Measurements from ENCODE around the gene NOX5.
"Not testable (repeated sequence)": the region's sequence is repeated elsewhere in the genome, so short reads cannot be mapped to it uniquely, and the experiment has no call there.

Gene NOX5, protein sequence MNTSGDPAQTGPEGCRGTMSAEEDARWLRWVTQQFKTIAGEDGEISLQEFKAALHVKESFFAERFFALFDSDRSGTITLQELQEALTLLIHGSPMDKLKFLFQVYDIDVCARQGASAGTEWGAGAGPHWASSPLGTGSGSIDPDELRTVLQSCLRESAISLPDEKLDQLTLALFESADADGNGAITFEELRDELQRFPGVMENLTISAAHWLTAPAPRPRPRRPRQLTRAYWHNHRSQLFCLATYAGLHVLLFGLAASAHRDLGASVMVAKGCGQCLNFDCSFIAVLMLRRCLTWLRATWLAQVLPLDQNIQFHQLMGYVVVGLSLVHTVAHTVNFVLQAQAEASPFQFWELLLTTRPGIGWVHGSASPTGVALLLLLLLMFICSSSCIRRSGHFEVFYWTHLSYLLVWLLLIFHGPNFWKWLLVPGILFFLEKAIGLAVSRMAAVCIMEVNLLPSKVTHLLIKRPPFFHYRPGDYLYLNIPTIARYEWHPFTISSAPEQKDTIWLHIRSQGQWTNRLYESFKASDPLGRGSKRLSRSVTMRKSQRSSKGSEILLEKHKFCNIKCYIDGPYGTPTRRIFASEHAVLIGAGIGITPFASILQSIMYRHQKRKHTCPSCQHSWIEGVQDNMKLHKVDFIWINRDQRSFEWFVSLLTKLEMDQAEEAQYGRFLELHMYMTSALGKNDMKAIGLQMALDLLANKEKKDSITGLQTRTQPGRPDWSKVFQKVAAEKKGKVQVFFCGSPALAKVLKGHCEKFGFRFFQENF

DNA sequence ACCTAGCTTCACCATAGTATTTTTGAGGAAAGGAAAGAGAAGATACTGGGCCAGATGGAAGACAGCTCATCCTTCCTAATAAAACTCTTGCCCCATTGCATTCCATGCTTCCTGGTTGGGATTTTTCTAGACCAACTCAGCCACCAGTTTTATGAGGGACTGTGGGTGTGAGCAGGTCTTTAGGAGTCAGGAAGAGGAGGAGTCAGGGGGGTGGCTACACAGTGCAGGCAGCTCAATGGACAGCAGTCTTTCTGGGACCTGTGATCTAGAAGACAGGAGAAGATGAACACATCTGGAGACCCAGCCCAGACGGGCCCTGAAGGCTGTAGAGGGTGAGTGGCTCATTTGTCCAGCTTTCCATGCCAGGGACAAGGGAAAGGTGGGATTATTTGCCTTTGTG, at the start of gene NOX5:
Gene NOX5 (plus strand): TSS at position 242 of the 400 bp plus-strand sequence. CDS start 41 bp downstream, at position 283.
- no peak for DNase-seq (ENCODE audit: low read depth in 2 of 2)

DNA sequence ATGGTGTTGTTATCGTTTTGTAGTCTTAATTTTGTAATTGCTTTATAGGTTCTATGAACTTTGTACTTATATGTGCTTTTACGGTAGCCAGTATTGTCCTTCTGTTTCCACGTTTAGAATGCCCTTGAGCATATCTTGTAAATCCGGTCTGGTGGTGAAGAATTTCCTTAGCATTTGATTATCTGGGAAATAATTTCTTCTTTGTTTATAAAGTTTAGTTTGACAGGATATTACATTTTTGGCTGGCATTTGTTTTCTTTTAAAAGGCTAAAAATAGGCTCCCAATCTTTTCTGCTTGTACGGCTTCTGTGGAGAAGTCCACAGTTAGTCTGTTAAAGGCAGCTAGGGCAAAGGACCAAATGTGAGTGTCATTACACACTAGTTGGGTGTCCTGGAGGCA, 47.5 kb upstream of the NOX5 start:
- DNase-seq (ENCODE audit: low read depth in 2 of 2): no peak

DNA sequence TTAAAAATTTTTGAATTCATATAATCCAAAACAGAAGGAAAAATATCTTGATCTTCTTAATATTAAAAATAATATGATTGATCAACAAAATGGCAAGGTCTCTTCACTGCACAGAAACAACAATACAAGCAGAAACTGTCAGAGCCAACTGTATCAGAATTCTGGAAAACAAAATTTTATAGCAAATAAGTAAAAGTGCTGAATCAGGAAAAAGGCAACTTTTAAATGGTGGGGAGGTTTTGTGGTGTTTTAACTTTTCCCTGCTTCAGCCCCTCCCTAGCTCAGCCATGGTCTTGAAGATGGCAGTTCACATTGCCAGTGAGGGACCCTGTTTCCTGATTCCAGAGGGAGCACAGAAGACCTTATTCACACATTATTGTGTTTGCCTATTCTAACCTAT, 46.5 kb upstream of the NOX5 start:
- DNase-seq (ENCODE audit: low read depth in 2 of 2): no peak

DNA sequence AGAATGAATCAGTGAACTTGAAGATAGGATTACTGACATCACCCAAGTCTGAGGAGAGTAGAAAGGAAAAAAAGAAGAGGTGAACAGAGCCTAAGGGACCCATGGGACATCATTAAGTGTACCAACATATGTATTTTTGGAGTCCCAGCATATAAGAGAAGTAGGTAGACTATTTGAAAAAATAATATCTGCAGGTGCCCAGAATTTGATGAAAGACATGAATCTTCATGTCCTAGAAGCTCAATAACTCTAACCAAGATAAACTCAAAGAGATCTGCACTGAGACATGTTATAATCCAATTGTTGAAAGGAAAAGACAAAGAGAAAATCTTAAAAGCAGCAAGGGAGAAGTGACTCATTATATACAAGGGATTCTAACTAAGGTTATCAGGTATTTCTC, 45.2 kb upstream of the NOX5 start:
- DNase-seq (ENCODE audit: low read depth in 2 of 2): no peak

DNA sequence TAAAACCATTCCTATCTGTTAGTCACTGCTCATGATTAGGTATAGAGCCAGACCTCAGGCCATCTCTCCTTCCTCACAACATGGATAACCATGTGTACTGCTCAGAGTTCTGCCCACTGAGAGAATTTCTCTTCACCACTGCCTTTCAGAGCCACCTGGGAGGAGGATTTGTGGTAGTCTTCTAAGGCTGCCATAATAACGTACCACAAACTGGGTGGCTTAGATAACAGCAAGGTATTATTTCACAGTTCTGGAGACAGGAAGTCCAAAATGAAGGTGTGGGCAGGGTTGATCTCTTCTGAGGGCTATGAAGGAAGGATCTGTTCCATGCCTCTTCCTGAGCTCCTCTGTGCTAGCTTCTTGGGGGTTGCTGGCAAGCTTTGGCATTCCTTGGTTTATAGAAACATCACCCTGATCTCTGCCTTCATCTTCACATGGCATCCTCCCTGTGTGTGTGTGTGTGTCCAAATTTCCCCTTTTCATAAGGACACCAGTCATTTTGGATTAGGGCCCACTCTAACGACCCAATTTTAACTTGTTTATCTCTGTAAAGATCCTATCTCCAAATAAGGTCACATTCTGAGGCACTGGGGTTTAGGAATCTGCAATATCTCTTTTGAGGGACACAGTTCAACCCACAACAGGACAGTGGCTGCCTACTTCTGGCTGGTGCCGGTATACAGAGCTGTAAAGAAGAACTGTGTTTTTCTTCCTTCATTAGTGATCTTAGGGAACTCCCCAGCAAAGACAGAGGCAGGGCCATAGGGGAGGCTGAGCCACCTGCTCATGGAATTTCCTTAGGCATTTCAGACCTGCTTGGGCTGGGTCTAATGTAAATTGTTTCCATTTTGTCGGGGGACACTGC, 42.1 kb upstream of the NOX5 start:
- DNase-seq (ENCODE audit: low read depth in 2 of 2): no peak

DNA sequence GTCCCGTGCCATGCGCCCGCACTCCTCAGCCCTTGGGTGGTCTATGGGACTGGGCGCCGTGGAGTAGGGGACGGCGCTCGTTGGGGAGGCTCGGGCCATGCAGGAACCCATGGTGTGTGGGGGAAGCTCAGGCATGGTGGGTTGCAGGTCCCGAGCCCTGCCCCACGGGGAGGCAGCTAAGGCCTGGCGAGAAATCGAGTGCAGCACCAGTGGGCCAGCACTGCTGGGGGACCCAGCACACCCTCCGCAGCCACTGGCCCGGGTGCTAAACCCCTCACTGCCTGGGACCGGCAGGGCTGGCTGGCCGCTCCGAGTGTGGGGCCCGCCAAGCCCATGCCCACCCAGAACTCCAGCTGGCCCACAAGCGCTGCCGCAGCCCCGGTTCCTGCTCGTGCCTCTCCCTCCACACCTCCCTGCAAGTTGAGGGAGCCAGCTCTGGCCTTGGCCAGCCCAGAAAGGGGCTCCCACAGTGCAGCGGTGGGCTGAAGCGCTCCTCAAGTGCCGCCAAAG, 38.8 kb upstream of the NOX5 start:
- DNase-seq (ENCODE audit: low read depth in 2 of 2): not testable (repeated sequence)

DNA sequence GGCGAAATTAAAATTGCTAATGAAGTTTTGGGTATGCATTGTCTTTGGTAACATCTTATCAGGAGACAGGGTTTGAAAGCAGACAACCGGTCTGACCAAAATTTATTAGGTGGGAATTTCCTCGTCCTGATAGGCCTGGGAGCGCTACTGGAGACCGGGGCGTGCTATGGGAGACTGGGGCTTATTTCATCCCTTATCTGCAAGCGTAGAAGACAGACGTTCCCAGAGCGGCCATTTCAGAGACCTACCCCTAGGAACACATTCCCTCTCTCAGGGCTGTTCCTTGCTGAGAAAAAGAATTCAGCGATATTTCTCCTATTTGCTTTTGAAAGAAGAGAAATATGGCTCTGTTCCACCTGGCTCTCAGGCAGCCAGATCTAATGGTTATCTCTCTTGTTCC, 37.1 kb upstream of the NOX5 start:
- not testable (repeated sequence) for DNase-seq (ENCODE audit: low read depth in 2 of 2)

DNA sequence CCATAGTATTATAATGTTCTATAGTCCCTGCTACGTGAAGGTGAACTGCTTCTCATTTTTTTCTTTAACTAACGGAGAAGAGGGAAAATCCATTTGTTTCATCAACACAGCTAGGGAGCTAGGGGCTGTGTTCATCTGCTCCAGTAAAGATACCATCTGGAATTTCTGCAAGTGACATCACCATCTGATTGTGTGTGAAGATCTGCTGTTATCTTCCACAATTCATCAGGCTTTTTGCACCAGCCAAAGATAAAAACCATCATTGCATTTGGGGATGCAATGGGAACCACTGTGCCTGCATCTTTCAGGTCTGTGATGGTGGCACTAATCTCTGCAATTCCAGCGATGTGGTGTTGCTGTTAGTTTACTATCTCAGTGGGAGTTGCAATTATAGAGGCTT, 35.5 kb upstream of the NOX5 start:
- DNase-seq (ENCODE audit: low read depth in 2 of 2): no peak

DNA sequence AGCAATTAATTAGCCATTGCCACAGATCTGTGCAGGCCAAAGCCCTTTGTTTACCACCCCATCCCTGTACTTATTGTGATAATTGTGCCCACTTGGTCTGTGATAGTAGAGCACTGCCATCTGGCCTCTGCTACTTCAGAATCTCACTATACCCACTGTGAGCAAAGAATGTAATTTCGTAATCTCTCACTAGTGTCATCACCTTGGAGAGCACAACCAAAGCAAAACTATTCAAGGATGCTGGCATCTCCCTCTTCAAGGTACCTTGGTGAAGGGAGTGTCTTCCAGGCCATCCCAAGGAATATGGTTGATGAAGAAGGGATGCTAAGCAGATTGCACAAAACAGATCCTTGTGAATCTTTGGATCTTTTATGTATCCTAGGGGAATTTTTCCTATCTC, 34.7 kb upstream of the NOX5 start:
- no peak for DNase-seq (ENCODE audit: low read depth in 2 of 2)

DNA sequence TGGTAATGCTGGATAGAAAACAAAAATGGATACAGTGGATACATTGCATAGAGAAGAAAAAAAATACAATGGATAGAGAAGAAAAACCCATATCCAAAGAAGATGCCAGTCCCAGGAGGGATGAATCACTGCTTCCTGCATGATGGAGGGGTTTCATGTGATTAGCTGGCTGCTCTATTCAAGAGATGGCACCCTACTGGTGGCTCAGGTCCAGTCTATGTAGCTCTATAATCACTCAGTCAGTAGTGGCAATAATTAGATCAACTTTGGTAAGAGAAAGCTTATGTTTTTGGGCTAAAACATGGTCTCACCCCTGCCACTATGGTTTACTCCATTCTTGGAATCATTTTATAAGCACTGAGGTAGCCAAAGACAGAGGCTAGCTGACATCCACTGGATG, 33.7 kb upstream of the NOX5 start:
- DNase-seq (ENCODE audit: low read depth in 2 of 2): no peak

DNA sequence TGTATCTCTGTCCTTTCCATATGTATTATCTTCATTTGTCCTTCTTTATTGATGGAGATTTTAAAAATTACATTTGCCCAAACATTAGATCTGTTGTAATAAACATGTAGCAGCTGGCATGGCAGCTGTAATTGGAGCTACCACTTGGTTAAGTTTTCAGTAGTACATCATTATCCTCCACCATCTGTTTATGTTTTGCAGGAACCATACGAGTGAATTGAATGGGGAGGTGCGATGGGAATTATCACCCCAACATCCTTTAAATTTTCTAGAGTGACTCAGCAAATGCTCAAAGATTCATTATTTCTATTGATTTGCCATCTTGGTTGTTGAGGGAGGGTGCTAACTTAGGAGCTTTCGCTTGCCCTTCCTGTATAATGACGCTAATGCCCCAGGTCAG, 32.6 kb upstream of the NOX5 start:
- DNase-seq (ENCODE audit: low read depth in 2 of 2): no peak

DNA sequence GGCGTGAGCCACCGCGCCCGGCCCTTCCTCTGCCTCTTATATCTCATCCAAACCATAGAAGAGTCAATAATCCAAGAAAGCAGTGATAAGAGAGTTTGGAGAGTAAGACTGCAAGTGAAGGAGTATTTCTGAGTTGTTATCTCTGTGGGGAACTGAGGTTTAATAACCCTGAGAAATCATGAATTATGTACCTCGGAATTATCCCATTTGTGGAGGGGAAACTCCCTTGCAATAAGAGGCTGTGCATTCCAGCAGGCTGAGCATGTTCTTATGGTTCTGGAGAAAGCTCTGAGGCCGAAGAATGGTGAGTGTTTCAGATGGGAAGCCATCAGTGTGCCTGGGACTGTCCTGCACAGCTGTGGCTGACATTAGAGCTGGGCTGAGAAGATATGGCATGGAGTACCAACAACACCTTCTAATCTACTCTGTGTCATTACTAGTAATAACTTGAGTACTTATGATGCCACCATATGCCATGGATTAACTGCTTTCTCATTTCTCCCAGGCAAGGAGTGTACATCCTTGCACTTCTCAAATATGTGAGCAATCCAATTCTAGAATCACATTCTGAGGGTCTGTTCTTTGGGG, 31.4 kb upstream of the NOX5 start:
- no peak for DNase-seq (ENCODE audit: low read depth in 2 of 2)

DNA sequence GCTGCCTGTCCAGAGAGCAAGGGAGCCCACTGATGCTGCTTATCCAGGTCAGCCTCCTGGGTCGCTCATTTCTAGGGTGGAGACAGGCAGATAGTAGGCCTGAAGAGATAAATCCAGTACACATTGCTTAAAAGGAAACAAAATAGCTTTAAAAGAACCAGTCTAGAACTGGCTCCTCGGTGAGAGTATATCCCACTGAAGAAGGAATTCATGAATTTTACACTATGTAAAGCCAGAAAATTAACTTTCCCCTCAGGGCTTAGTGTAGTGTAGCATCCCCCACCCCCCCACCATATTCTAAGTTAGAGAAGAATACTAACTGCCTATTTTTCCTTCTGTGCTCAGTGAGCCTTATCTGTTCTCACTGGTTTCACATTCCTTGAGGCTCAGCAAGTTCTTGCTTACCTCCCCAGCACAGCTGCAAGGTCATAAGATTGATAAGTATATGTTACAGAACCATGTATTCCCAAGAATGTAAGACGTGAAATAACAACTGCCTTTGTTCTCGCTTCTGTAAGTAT, 30.5 kb upstream of the NOX5 start:
- DNase-seq (ENCODE audit: low read depth in 2 of 2): no peak

DNA sequence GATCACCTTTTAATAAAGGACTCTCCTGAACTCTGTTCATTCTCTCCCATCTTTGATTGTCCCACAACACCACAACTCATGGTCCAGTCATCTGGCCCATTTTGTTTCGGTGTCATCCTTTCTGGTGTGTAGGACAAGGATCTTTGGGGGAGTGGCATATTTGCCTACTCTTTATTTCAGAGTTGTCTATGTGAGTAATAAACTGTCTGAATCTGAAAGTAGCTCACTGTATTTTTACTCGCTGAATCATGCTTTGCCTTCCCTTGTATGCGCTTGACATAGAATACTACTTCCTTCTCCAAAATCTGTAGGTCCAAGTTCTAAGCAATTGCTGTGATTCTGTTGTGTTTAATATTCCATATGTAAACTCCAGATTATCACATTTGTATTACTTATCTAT, 29.9 kb upstream of the NOX5 start:
- no peak for DNase-seq (ENCODE audit: low read depth in 2 of 2)

DNA sequence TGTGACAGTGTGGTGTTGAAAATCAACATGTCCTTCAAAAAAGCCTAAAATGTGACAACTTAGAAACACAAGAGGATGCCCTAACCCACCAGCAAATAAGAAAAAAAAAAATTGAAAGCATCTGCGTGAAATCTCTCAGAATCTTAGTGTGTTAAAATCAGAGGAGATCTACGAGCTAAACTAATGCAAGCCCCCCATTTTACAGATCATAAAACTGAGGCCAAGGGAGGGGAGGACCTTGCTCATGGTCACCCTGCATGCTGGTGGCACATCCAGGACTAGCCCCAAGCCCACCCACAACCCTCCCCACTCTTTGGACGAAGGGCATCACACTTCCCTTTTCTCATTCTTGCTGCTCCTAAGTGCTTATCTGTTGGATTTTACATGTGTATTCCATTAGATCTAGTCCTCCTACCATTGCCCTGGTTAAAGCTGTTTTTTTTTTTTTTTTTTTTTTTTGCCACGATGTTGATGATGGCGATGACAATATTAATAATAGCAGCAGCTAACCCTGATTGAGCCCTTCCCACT, 29.1 kb upstream of the NOX5 start:
- no peak for DNase-seq (ENCODE audit: low read depth in 2 of 2)

DNA sequence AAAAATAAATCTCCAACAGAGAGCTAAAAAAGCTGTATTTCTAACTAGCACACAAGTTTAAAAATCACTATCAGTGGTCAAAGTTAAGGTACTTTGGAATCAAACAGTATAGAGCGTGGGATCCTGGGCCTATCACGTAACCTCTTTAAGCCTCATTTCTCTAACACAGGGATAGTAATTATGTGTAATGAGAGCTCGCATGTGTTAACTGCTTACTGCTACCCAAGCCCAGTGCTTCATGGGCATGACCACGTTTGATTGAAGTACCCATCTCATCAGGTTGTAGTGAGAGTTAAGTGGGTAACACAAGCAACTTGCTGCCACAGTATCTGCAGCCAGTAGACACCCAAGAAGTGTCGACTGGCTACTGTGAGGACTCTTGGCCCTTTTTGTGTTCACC, 28.2 kb upstream of the NOX5 start:
- DNase-seq (ENCODE audit: low read depth in 2 of 2): no peak

DNA sequence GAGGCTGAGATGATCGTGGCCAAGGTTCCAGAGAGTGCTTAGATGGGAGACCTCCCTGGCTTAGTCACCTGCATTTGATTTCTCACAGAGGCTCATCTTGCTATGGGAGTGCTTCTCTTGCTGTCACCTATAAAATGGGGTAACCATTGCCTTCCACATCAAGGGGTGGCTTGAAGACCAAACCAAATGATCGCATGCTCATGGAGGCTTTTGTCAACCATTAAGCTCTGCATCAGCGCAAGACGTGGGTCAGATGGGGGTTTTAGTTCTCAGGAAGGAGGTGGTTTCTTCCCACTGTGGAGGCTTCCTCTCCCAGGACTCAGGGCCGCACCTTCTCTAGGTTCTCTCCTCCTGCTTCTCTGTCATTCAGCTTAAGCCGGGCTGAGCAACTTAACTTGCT, 27.4 kb upstream of the NOX5 start:
- DNase-seq (ENCODE audit: low read depth in 2 of 2): no peak

DNA sequence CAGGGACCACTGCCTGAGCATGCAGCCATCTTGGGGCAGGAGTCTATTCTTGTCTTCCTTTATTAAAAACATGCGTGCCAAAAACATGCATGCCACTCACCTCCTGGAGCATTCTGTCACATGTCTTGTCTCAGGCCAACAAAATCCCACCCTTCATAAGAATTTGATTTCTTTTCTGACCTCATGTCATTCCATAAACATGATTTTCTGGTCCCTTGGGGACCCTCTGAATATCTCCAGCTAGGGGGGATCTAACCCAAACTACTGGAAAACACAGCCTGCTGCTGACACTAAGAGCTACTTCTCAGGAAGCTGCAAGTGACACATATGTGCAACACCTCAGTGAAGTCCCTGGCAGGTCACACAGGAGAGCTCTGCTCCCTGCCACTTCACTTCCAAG, 26.8 kb upstream of the NOX5 start:
- DNase-seq (ENCODE audit: low read depth in 2 of 2): no peak

DNA sequence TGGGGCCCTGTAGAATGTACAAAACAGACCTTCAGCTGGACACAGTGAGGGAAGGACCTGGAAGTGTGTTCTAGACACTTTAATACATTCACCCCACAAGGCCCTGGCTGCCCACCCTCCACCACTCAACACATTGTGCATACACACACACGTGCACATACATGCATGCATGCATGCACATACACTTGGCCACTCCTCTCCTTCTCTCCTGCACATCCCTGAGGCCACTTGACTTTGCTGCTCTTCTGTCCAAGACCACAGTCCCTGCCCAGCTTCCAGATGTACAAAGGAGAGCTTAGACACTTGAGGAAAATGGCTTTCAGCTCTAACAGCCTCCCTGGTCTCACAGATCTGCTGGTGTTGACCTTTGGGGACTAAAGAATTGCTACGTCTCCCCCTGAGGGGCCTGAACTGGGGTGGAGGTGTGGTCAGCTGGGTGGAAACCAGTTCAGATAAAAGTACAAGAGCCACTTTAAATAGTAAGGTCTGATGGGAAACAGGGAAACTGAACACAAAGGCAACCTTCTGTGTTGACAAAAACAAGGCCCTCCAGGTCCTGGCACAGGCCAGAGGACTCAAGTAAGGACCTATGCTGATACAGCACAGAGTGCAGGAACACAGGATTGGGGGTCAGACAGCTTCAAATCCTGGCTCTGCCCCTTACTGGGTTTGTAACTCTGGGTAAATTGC, 24.8 kb upstream of the NOX5 start:
- no peak for DNase-seq (ENCODE audit: low read depth in 2 of 2)

DNA sequence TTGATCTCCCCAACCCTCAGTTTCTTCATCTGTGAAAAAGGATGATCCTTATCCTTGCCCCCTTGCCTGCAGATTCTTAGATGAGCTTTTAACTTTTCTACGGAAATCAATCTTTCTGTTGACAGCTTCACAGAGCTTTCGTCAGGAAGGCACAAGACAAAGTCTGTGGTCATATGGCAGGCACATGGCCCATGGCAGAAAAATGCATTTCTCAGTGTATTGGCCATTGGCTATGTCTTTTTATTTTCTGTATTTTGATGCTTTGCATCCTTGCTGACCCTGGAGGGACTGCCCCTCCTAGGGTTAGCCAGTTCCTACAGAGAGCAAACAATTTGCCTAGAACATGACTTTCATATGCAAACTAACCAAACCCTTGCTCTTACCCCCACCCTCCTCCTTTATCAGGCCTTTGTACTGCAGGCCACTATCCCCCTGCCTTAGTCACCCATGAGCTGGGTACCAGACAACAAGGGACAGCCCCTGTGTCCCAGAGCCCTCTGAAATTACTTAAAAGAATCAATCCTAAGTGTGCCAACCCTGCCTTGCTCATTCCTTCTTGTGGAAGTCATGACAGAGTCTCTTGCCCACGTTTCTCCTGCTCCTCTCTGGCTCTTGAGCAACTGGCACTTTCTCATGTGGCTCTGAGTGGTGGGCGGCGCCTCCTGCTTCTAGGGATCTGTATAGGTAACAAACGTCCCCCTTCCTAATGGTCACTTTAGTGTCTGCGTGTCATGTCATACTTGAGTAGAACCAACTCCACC, 24.1 kb upstream of the NOX5 start:
- DNase-seq (ENCODE audit: low read depth in 2 of 2): no peak
